T47D (cell line): ENCODE data around the gene UNG.

ENCODE experiments used
- DNase-seq, 2 experiments: peaks; one replicate each; pipeline versions ENCODE4 v3.0.0 to v3.0.0-alpha.2; 2011 to 2012; ENCODE audit warnings: low read depth in 1 of 2, low spot score in 1 of 2
- JUND ChIP-seq: IDR thresholded peaks from 2 replicates; pipeline ENCODE4 v1.6.1; 2012; ENCODE audit warnings: low read depth
- in situ Hi-C: cut with HindIII; loops from 2 replicates; pipeline ENCODE4 v1.10.0; 2016; ENCODE audit warnings: low sequenced_read_pairs, low pct_unique_long_range_greater_than_20kb

UNG gene

GRCh38 chr12:109115758-109116610 is 18.6 kb downstream of the UNG start, which contains the start of gene ACACB:
Gene ACACB, plus strand, starts transcription at chr12:109116587. Its CDS starts 22,819 bp downstream, at chr12:109139406.
- TF ChIP-seq JUND: no peak
- in situ Hi-C loops: no loop called here
- no peak for DNase-seq

GRCh38 chr12:109116611-109116949 is 19.2 kb downstream of the UNG start:
- in situ Hi-C loops: no loop called here
- DNase-seq: no peak
- TF ChIP-seq JUND: no peak

- in situ Hi-C loops: no loop called here
- TF ChIP-seq JUND: no peak
- no peak for DNase-seq
These were observed 22.7 kb downstream of the UNG start for GRCh38 chr12:109120095-109120494.

GRCh38 chr12:109120557-109120956 is 23.2 kb downstream of the UNG start:
- in situ Hi-C loops: no loop called here
- TF ChIP-seq JUND: no peak
- no peak for DNase-seq

GRCh38 chr12:109121346-109121880 is 24.0 kb downstream of the UNG start:
- in situ Hi-C loops: no loop called here
- TF ChIP-seq JUND: no peak
- no peak for DNase-seq

- no peak for DNase-seq
- in situ Hi-C loops: no loop called here
- TF ChIP-seq JUND: no peak
These were observed 27.7 kb downstream of the UNG start for GRCh38 chr12:109124878-109125648.

GRCh38 chr12:109125791-109126190 is 28.4 kb downstream of the UNG start:
- DNase-seq: no peak
- TF ChIP-seq JUND: no peak
- in situ Hi-C loops: no loop called here

GRCh38 chr12:109126784-109127183 is 29.4 kb downstream of the UNG start:
- no peak for DNase-seq
- in situ Hi-C loops: no loop called here
- TF ChIP-seq JUND: no peak

GRCh38 chr12:109127533-109128242 is 30.3 kb downstream of the UNG start:
- no peak for TF ChIP-seq JUND
- no peak for DNase-seq
- in situ Hi-C loops: no loop called here

- in situ Hi-C loops: no loop called here
- no peak for TF ChIP-seq JUND
- no peak for DNase-seq
These were observed 33.1 kb downstream of the UNG start for GRCh38 chr12:109130297-109131153.

GRCh38 chr12:109131154-109132050 is 34.0 kb downstream of the UNG start:
- in situ Hi-C loops: no loop called here
- peak in 1 of 2 experiments; percentile 36 for DNase-seq
- TF ChIP-seq JUND: no peak
